Adrenal gland (tissue), 12 donors: ENCODE measurements around the gene SAMD4B. TPM values are rescaled to one million over a fixed set of nuclear protein-coding genes. Genes with fewer than 3 reads are reported as not detected.
"Not testable (repeated sequence)": the region's sequence is repeated elsewhere in the genome, so short reads cannot be mapped to it uniquely, and the experiment has no call there.

Source experiments
- DNase-seq, 7 donors: peaks; one replicate each; pipeline ENCODE4 v3.0.0-alpha.2; 2019 to 2020
- H3K27ac ChIP-seq, 5 donors: fragments of 200-600 bp; sonication (generic) in 4 of 5; 1 replicate in 3 of 5; 2 replicates in 2 of 5; pipeline versions ENCODE4 v1.5.1 to v1.8.0; 2016 to 2020; ENCODE audit warnings: mild to moderate bottlenecking in 1 of 5
- H3K27me3 ChIP-seq: fragments of 200-600 bp; 2 replicates; pipeline ENCODE4 v1.8.0; 2021
- H3K36me3 ChIP-seq, 2 donors: fragments of 200-600 bp; replicated peaks in 1 of 2; 1 replicate in 1 of 2; 2 replicates in 1 of 2; pipeline versions ENCODE4 v1.5.1 to v1.8.0; 2018 to 2022
- H3K4me1 ChIP-seq, 2 donors: fragments of 200-600 bp; replicated peaks in 1 of 2; 1 replicate in 1 of 2; 2 replicates in 1 of 2; pipeline versions ENCODE4 v1.5.1 to v1.8.0; 2018 to 2021
- H3K4me3 ChIP-seq, 4 donors: fragments of 200-600 bp; sonication (generic) in 3 of 4; one replicate each; pipeline ENCODE4 v1.5.1; 2016 to 2018
- H3K9me3 ChIP-seq, 3 donors: fragments of 200-600 bp; sonication (generic) in 1 of 3; replicated peaks in 1 of 3; 1 replicate in 2 of 3; 2 replicates in 1 of 3; pipeline versions ENCODE4 v1.5.1 to v1.8.0; 2016 to 2021
- CTCF ChIP-seq, 6 experiments: fragments of 450-650 bp in 4 of 6; fragments of 200-600 bp in 2 of 6; sonication (generic) in 1 of 6; IDR thresholded peaks; 1 replicate in 5 of 6; 2 replicates in 1 of 6; pipeline versions ENCODE4 v1.5.1 to v1.8.0; 2016 to 2021; ENCODE audit warnings: antibody characterized with exemption in 6 of 6, mild to moderate bottlenecking in 2 of 6, moderate library complexity in 1 of 6
- POLR2A ChIP-seq, 2 donors: fragments of 450-650 bp; IDR thresholded peaks; one replicate each; pipeline ENCODE4 v1.6.1; 2017; ENCODE audit warnings: antibody characterized with exemption in 2 of 2, mild to moderate bottlenecking in 2 of 2, moderate library complexity in 1 of 2
- WGBS, 4 donors: extraction: QIAGEN DNeasy Blood & Tissue Kit in 2 of 4; methylation state at CpG; one replicate each; pipeline versions ENCODE4 v1.1.5 to v1.1.7; 2013 to 2017; 5-methylcytosine and 5-hydroxymethylcytosine counted together
- intact Hi-C, 2 donors: fragments of 100-400 bp; cut with DNase I; formaldehyde crosslinking; loops; one replicate each; pipeline versions ENCODE4 v1.14.1 to v1.15.0; 2022 to 2023
- polyA plus RNA-seq, 3 donors: library from polyadenylated mRNA; stranded (reverse); fragments of 200-250 nt in 2 of 3; fragments of 350-450 nt in 1 of 3; fragmentation: Illumina TruSeq in 1 of 3; extraction: RNeasy Lipid Tissue Mini Kit (QIAGEN cat#74804) in 1 of 3; gene quantifications; one replicate each; pipeline ENCODE4 v1.2.3, GENCODE V29; 2013 to 2014
- total RNA-seq, 9 donors: library from RNA; depleted of rRNA in 4 of 9; stranded (reverse); fragments of >200 nt in 4 of 9; fragments of 120-200 nt in 1 of 9; fragmentation: NEBNext Ultra II Directional in 1 of 9; extraction: Animal tissue kit (Norgen Biotek cat#: 25700) in 1 of 9; gene quantifications; one replicate each; pipeline versions ENCODE4 v1.1.0 to v1.2.4, GENCODE V29; 2013 to 2023
- donor health status: healthy with polysubstance abuse.
- donor health status: Bipolar disorder and iron deficiency.
- donor health status: DM: yes; HTN: yes; CAD: no.
- donor health status: DM: no; HTN: no; CAD: no.
- donor health status: DM: no; HTN: no; CAD: no.
- donor health status: DM: yes; HTN: yes; CAD: no.

SAMD4B gene
- total and polyA plus RNA-seq, 12 donors, result 37.9 to 280 (median 98.6) TPM

GRCh38 chr19:39375929-39376328 is 33.7 kb downstream of the SAMD4B start:
- Histone ChIP-seq H3K4me3 (no peak overlapping the region), H3K4me1 (peaks cover 13 to 20% of the 10 kb centered on the region in 2 donors), H3K27ac (no peak overlapping the region), H3K27me3 (no peaks in the 10 kb centered on the region), H3K36me3 (peaks cover 0 to 67% of the 10 kb centered on the region in 2 donors), H3K9me3 (no peaks in the 10 kb centered on the region)
- TF ChIP-seq POLR2A (IDR thresholded peaks at IDR 0.05), result no peak
- TF ChIP-seq CTCF (IDR thresholded peaks at IDR 0.05), result no peak
- intact Hi-C loops, result no loop called here
- no peak for DNase-seq

- DNase-seq, result no peak
- H3K27me3 ChIP-seq, result no peaks in the 10 kb centered on the region
- no peak overlapping the region for H3K4me3 ChIP-seq
- intact Hi-C loops, result no loop called here
- TF ChIP-seq CTCF (IDR thresholded peaks at IDR 0.05) (no peak), POLR2A (IDR thresholded peaks at IDR 0.05) (no peak)
- H3K4me1 ChIP-seq, result peaks cover 6 to 10% of the 10 kb centered on the region in 2 donors
- no peak overlapping the region for H3K27ac ChIP-seq
- no peaks in the 10 kb centered on the region for H3K9me3 ChIP-seq
- 79 to 84% (median 82%) methylated on average over 15 to 18 of the region's 18 CpGs for WGBS, 4 donors
- peaks cover 0 to 82% of the 10 kb centered on the region in 2 donors for H3K36me3 ChIP-seq
Observed at GRCh38 chr19:39377373-39378362, 35.4 kb downstream of the SAMD4B start.

GRCh38 chr19:39379366-39379765 is 37.1 kb downstream of the SAMD4B start:
- 92 to 98% (median 96%) methylated on average over 4 of the region's 4 CpGs for WGBS, 4 donors
- intact Hi-C loops, result not testable (repeated sequence)
- H3K36me3 ChIP-seq, result peaks cover 0 to 94% of the 10 kb centered on the region in 2 donors

GRCh38 chr19:39379865-39380396 is 37.7 kb downstream of the SAMD4B start:
- 90 to 94% (median 91%) methylated on average over 14 of the region's 14 CpGs for WGBS, 4 donors
- H3K4me1 ChIP-seq, result no peaks in the 10 kb centered on the region
- H3K36me3 ChIP-seq, result peaks cover 0 to 91% of the 10 kb centered on the region in 2 donors
- no peaks in the 10 kb centered on the region for H3K9me3 ChIP-seq
- TF ChIP-seq POLR2A (IDR thresholded peaks at IDR 0.05) (no peak), CTCF (IDR thresholded peaks at IDR 0.05) (no peak)
- no peak overlapping the region for H3K4me3 ChIP-seq
- no peaks in the 10 kb centered on the region for H3K27me3 ChIP-seq
- intact Hi-C loops, result loop anchor here in 1 of 2 donors (5.0 kb wide), 1 partner anchor 33 kb away; no protein-coding TSS in a partner anchor
- no peak overlapping the region for H3K27ac ChIP-seq
- DNase-seq, result no peak

More at GRCh38 chr19:39379366-39379765, 37.1 kb downstream of the SAMD4B start:
- H3K27ac ChIP-seq, H3K27me3 ChIP-seq, DNase-seq, H3K4me1 ChIP-seq, H3K4me3 ChIP-seq, H3K9me3 ChIP-seq: not testable (repeated sequence)
